NCI-H2196 (cell line): ENCODE measurements around the gene TFRC.
"Not testable (repeated sequence)": the region's sequence is repeated elsewhere in the genome, so short reads cannot be mapped to it uniquely, and the experiment has no call there.

Experiments
- DNase-seq: peaks from one replicate; lab custom pipeline; 2025; ENCODE audit not compliant: unreplicated experiment; lab: John Stamatoyannopoulos, UW

TFRC gene

DNA sequence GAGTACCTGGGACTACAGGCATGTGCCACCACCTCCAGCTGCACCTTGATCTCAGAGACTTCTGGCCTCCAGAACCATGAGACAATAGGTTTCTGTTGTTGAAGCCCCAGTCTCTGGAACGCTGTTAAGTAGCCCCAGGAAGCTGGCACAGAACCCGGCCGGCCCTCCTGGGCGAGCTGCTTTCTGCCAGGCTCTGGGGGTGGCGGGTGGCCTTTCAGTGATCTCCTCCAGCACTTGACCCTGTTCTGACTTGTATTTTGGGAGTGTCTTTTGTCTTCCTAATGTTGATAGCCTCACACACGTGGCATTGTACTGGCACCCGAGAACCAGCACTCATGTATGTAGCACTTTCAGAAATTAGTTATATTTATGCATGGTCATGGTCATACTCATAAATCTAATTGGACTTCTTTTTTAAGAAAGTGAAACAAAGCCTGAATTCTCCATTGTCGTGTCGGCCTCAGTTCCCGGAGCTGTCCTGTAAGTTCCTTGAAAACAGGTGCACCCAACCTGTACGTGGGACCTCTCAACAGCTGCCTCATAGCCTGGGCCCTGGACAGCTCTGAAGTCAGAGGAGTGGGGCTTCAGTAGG is 74.0 kb downstream of the TFRC start:
- no peak for DNase-seq

DNA sequence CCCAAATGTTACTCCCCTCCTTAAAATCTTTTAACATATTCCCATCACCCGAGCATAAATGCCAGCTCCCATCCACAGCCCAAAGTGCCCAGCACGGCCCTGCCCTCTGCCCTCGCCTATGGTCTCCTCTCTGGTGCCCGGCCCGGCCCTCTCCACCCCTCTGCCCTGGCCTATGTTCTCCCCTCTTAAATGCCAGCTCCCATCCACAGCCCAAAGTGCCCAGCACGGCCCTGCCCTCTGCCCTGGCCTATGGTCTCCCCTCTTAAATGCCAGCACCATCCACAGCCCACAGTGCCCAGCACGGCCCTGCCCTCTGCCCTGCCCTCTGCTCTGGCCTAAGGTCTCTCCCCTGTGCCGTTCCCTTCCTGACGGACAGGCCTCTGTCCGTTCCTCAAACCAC is 76.6 kb downstream of the TFRC start:
- DNase-seq: not testable (repeated sequence)

GRCh38 chr3:196004359-196005052 is 77.4 kb downstream of the TFRC start:
- DNase-seq: not testable (repeated sequence)

DNA sequence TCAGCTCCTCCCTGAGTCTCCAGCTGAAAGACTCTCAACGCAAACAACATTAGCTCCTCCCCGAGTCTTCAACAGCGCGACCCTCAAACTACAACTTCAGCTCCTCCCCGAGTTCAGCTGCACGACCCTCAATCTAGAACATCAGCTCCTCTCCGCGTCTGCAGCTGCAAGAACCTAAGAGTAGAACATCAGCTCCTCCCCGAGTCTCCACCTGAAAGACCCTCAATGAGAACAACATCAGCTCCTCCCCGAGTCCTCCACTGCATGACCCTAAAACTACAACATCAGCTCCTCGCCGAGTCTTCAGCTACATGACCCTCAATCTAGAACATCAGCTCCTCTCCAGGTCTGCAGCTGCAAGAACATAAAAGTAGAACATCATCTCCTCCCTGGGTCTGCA is 78.3 kb downstream of the TFRC start:
- DNase-seq: no peak

GRCh38 chr3:196002721-196003120 is 79.2 kb downstream of the TFRC start:
- DNase-seq: not testable (repeated sequence)

- not testable (repeated sequence) for DNase-seq
These were observed 80.7 kb downstream of the TFRC start for GRCh38 chr3:196001240-196001639.

GRCh38 chr3:196000360-196000950 is 81.4 kb downstream of the TFRC start:
- not testable (repeated sequence) for DNase-seq

DNA sequence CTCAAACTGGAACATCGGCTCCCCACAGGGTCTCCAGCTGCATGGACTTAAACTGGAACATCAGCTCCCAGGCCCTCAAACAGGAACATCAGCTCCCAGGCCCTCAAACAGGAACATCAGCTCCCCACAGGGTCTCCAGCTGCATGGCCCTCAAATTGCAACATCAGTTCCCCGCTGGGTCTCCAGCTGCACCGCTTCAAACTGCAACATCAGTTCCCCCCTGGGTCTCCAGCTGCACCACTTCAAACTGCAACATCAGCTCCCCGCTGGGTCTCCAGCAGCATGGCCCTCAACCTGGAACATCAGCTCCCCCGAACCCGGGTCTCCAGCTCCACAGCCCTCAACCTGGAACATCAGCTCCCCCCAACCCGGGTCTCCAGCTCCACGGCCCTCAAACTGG is 82.0 kb downstream of the TFRC start:
- no peak for DNase-seq
